GM19324 (cell line): ENCODE data around the gene PHEX.

Experiments
- ATAC-seq: cut with Tn5 transposase; IDR thresholded peaks from one replicate; pipeline ENCODE4 v1.9.1; 2021; ENCODE audit warnings: mild to moderate bottlenecking, moderate library complexity; ENCODE audit not compliant: unreplicated experiment, low FRiP score

PHEX gene

GRCh38 chrX:22039541-22039940 lies 7.4 kb downstream of the PHEX start:
- ATAC-seq = no peak

- no peak for ATAC-seq
Measured at GRCh38 chrX:22040184-22040583, 8.1 kb downstream of the PHEX start.

- ATAC-seq = no peak
Measured at GRCh38 chrX:22041907-22042530, 9.9 kb downstream of the PHEX start.

- ATAC-seq = no peak
Measured at GRCh38 chrX:22043872-22044271, 11.7 kb downstream of the PHEX start.

GRCh38 chrX:22047468-22047867 lies 15.3 kb downstream of the PHEX start:
- no peak for ATAC-seq

- no peak for ATAC-seq
Measured at GRCh38 chrX:22053481-22053880, 21.4 kb downstream of the PHEX start.

GRCh38 chrX:22056235-22056634 lies 24.1 kb downstream of the PHEX start:
- no peak for ATAC-seq

GRCh38 chrX:22057667-22058066 lies 25.5 kb downstream of the PHEX start:
- no peak for ATAC-seq

GRCh38 chrX:22059775-22060174 lies 27.6 kb downstream of the PHEX start:
- no peak for ATAC-seq

GRCh38 chrX:22060415-22061280 lies 28.5 kb downstream of the PHEX start:
- no peak for ATAC-seq

- ATAC-seq = peak; percentile 84
Measured at GRCh38 chrX:22063284-22063683, 31.2 kb downstream of the PHEX start.

GRCh38 chrX:22069586-22069985 lies 37.5 kb downstream of the PHEX start:
- no peak for ATAC-seq

GRCh38 chrX:22073928-22074327 lies 41.8 kb downstream of the PHEX start:
- no peak for ATAC-seq

- ATAC-seq = no peak
Measured at GRCh38 chrX:22078117-22078516, 46.0 kb downstream of the PHEX start.

- peak; percentile 80 for ATAC-seq
Measured at GRCh38 chrX:22081475-22082092, 49.5 kb downstream of the PHEX start.

GRCh38 chrX:22086003-22086402 lies 53.9 kb downstream of the PHEX start:
- no peak for ATAC-seq

GRCh38 chrX:22087011-22087557 lies 55.0 kb downstream of the PHEX start:
- ATAC-seq = no peak

- ATAC-seq = no peak
Measured at GRCh38 chrX:22088326-22088725, 56.2 kb downstream of the PHEX start.

- no peak for ATAC-seq
Measured at GRCh38 chrX:22090181-22090580, 58.1 kb downstream of the PHEX start.

- no peak for ATAC-seq
Measured at GRCh38 chrX:22093550-22093949, 61.4 kb downstream of the PHEX start.

GRCh38 chrX:22095286-22095685 lies 63.2 kb downstream of the PHEX start:
- no peak for ATAC-seq
